ENCODE measurements around the gene NPHP4. TPM values are rescaled to one million over a fixed set of nuclear protein-coding genes. Genes with fewer than 3 reads are reported as not detected.

The NPHP4 gene
- total and polyA plus RNA-seq, 2 donors (not counting 3 experiments of a cell fraction or from before 2014, with no cell fraction given) = 4.4 to 11.7 TPM

DNA sequence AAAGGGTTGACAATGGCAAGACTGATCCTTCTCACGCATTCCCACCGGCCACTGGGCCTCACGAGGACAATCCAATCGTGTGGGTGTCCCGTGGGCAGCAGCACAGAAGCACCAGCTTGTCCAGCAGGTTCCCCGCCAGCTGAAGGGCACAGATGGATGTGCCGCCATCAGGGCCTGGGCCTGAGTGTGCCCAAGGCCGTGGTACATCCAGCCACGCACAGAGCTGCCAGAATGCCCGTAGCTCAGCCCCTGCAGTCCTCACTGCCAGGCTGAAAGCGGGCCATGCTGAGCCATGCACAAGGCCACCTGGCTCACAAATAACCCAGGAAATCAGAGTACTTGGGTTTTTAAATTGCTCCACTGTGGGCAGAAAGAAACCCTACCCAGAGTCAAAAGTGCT lies 7.0 kb downstream of the NPHP4 start:
- POLR2A ChIA-PET = no interaction called here
- Histone ChIP-seq H3K4me3 (replicated peaks in 1 of 3; ENCODE audit: insufficient read depth in 1 of 3, low read depth in 1 of 3, low read length in 3 of 3) (no peak overlapping the region), H3K9ac (replicated peaks; ENCODE audit: extremely low read depth, insufficient read depth, low read length) (no peak overlapping the region), H3K9me1 (replicated peaks; ENCODE audit: control insufficient read depth, extremely low read depth, insufficient read depth, low read length) (no peaks in the 10 kb centered on the region), H4K20me1 (replicated peaks; ENCODE audit: control insufficient read depth, extremely low read depth, insufficient read depth, low read length) (no peaks in the 10 kb centered on the region), H3K4me2 (ENCODE audit: insufficient read depth, low read length) (no peak overlapping the region), H3K4me1 (ENCODE audit: control insufficient read depth, extremely low read depth, insufficient read depth, low read length) (no peaks in the 10 kb centered on the region), H2AFZ (ENCODE audit: low read depth, low read length) (no peak overlapping the region), H3K36me3 (ENCODE audit: control insufficient read depth in 2 of 2, extremely low read depth in 1 of 2, insufficient read depth in 2 of 2, low read length in 2 of 2) (no peaks in the 10 kb centered on the region), H3K27ac (ENCODE audit: insufficient read depth, low read depth, low read length) (no peak overlapping the region), H3K79me2 (ENCODE audit: control insufficient read depth, insufficient read depth, low read length) (no peaks in the 10 kb centered on the region), H3K27me3 (ENCODE audit: control insufficient read depth in 2 of 2, insufficient read depth in 2 of 2, low read length in 2 of 2) (no peaks in the 10 kb centered on the region), H3K9me3 (replicated peaks; ENCODE audit: control insufficient read depth, insufficient read depth, low read length) (no peaks in the 10 kb centered on the region)
- dilution Hi-C loops (cut with MboI; ENCODE audit: extremely low pct_ligation_motif_present, low sequenced_read_pairs) = no loop called here
- no TSS peak for BruUV-seq (replicated peaks)
- FAIRE-seq (no peak), DNase-seq (ENCODE audit: low read depth, low spot score) (no peak)
- CTCF ChIA-PET = interaction anchor here (0.8 to 1.5 kb wide), 3 partner anchors 9 to 23 kb away, joined by 3 read pairs; no protein-coding TSS in a partner anchor
- intact Hi-C loops (cut with micrococcal nuclease) = no loop called here
- TF ChIP-seq JUN (IDR thresholded peaks at IDR 0.05; ENCODE audit: borderline replicate concordance, insufficient read depth, insufficient read length, low read depth) = no peak
- no peak for TF ChIP-seq EZH2 (IDR thresholded peaks at IDR 0.05; ENCODE audit: borderline replicate concordance, low read depth, low read length, severe bottlenecking)
- TF ChIP-seq, protein P1, sequence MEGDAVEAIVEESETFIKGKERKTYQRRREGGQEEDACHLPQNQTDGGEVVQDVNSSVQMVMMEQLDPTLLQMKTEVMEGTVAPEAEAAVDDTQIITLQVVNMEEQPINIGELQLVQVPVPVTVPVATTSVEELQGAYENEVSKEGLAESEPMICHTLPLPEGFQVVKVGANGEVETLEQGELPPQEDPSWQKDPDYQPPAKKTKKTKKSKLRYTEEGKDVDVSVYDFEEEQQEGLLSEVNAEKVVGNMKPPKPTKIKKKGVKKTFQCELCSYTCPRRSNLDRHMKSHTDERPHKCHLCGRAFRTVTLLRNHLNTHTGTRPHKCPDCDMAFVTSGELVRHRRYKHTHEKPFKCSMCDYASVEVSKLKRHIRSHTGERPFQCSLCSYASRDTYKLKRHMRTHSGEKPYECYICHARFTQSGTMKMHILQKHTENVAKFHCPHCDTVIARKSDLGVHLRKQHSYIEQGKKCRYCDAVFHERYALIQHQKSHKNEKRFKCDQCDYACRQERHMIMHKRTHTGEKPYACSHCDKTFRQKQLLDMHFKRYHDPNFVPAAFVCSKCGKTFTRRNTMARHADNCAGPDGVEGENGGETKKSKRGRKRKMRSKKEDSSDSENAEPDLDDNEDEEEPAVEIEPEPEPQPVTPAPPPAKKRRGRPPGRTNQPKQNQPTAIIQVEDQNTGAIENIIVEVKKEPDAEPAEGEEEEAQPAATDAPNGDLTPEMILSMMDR (IDR thresholded peaks at IDR 0.05; ENCODE audit: extremely low read depth in 1 of 2, insufficient read depth in 1 of 2, low read depth in 1 of 2, low read length in 2 of 2) = no peak
- TF ChIP-seq, protein P2, sequence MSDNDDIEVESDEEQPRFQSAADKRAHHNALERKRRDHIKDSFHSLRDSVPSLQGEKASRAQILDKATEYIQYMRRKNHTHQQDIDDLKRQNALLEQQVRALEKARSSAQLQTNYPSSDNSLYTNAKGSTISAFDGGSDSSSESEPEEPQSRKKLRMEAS (IDR thresholded peaks at IDR 0.05; ENCODE audit: insufficient read depth, insufficient read length) = no peak
- no peak for TF ChIP-seq FOS (IDR thresholded peaks at IDR 0.05; ENCODE audit: borderline replicate concordance, insufficient read depth, low read length)
- no peak for TF ChIP-seq GATA2 (IDR thresholded peaks at IDR 0.05; ENCODE audit: insufficient read depth, insufficient read length, low read depth, low read length)
- TF ChIP-seq MYC (IDR thresholded peaks at IDR 0.05; ENCODE audit: low read depth, low read length) = no peak
- no peak for TF ChIP-seq POLR2AphosphoS5 (IDR thresholded peaks at IDR 0.05; ENCODE audit: insufficient read depth, low read depth, low read length)
- TF ChIP-seq POLR2A (IDR thresholded peaks at IDR 0.05; ENCODE audit: low read depth, low read length) = no peak

All from endothelial cell of umbilical vein (primary cell).